ENCODE data around the gene GUCY1A2.

Gene GUCY1A2

DNA sequence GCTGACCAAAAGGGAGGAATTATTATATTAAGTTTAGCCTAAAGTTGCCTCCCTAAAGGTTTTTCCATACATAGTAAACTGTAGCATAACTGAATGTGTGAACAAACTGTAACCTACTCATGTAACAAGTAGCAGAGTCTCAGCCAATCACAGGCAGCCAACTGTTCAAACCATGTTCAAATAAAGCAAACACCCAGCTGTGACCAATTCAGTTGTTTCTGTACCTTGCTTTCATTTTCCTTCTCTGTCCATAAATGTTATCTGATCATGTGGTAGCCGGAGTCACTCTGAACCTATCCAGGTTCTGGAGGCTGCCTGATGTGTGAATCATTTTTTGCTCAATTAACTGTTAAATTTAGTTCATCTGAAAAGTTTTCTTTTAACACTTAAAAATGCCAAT, 373.5 kb downstream of the GUCY1A2 start:
- Mint-ChIP-seq H3K9me3 (peaks cover 8% of the 10 kb centered on the region), H3K27me3 (ENCODE audit: low read depth) (no peaks in the 10 kb centered on the region), H3K36me3 (ENCODE audit: low read depth) (no peaks in the 10 kb centered on the region), H3K4me1 (no peaks in the 10 kb centered on the region), H3K4me3 (no peak overlapping the region), H3K27ac (no peak overlapping the region)
- TF ChIP-seq, protein P1, sequence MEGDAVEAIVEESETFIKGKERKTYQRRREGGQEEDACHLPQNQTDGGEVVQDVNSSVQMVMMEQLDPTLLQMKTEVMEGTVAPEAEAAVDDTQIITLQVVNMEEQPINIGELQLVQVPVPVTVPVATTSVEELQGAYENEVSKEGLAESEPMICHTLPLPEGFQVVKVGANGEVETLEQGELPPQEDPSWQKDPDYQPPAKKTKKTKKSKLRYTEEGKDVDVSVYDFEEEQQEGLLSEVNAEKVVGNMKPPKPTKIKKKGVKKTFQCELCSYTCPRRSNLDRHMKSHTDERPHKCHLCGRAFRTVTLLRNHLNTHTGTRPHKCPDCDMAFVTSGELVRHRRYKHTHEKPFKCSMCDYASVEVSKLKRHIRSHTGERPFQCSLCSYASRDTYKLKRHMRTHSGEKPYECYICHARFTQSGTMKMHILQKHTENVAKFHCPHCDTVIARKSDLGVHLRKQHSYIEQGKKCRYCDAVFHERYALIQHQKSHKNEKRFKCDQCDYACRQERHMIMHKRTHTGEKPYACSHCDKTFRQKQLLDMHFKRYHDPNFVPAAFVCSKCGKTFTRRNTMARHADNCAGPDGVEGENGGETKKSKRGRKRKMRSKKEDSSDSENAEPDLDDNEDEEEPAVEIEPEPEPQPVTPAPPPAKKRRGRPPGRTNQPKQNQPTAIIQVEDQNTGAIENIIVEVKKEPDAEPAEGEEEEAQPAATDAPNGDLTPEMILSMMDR (IDR thresholded peaks at IDR 0.05; ENCODE audit: unreplicated experiment in 3 of 3) = no peak

- Mint-ChIP-seq H3K4me3 (no peak overlapping the region), H3K36me3 (ENCODE audit: low read depth) (no peaks in the 10 kb centered on the region), H3K4me1 (no peaks in the 10 kb centered on the region), H3K9me3 (peaks cover 14% of the 10 kb centered on the region), H3K27me3 (ENCODE audit: low read depth) (no peaks in the 10 kb centered on the region), H3K27ac (no peak overlapping the region)
- TF ChIP-seq, protein P1 (IDR thresholded peaks at IDR 0.05; ENCODE audit: unreplicated experiment in 3 of 3) = no peak
These were observed 375.9 kb downstream of the GUCY1A2 start for GRCh38 chr11:106642331-106642730.

GRCh38 chr11:106632283-106632682, 386.0 kb downstream of the GUCY1A2 start:
- Mint-ChIP-seq H3K36me3 (ENCODE audit: low read depth) (no peaks in the 10 kb centered on the region), H3K9me3 (peaks cover 7% of the 10 kb centered on the region), H3K4me3 (no peak overlapping the region), H3K27ac (no peak overlapping the region), H3K4me1 (no peaks in the 10 kb centered on the region), H3K27me3 (ENCODE audit: low read depth) (no peaks in the 10 kb centered on the region)
- TF ChIP-seq, protein P1 (IDR thresholded peaks at IDR 0.05; ENCODE audit: unreplicated experiment in 3 of 3) = no peak

GRCh38 chr11:106627694-106628093, 390.6 kb downstream of the GUCY1A2 start:
- Mint-ChIP-seq H3K27me3 (ENCODE audit: low read depth) (no peaks in the 10 kb centered on the region), H3K36me3 (ENCODE audit: low read depth) (no peaks in the 10 kb centered on the region), H3K4me1 (peaks cover 17% of the 10 kb centered on the region), H3K27ac (no peak overlapping the region), H3K9me3 (peaks cover 6% of the 10 kb centered on the region), H3K4me3 (no peak overlapping the region)
- TF ChIP-seq, protein P1 (IDR thresholded peaks at IDR 0.05; ENCODE audit: unreplicated experiment in 3 of 3) = no peak

GRCh38 chr11:106625566-106625965, 392.7 kb downstream of the GUCY1A2 start:
- peaks cover 26% of the 10 kb centered on the region for H3K4me1 Mint-ChIP-seq
- no peaks in the 10 kb centered on the region for H3K27me3 Mint-ChIP-seq (ENCODE audit: low read depth)
- TF ChIP-seq, protein P1 (IDR thresholded peaks at IDR 0.05; ENCODE audit: unreplicated experiment in 3 of 3) = no peak
- H3K9me3 Mint-ChIP-seq = peaks cover 6% of the 10 kb centered on the region
- H3K27ac Mint-ChIP-seq = peak overlapping the region; percentile 4 to 53 (median 45)
- no peaks in the 10 kb centered on the region for H3K36me3 Mint-ChIP-seq (ENCODE audit: low read depth)
- H3K4me3 Mint-ChIP-seq = no peak overlapping the region

DNA sequence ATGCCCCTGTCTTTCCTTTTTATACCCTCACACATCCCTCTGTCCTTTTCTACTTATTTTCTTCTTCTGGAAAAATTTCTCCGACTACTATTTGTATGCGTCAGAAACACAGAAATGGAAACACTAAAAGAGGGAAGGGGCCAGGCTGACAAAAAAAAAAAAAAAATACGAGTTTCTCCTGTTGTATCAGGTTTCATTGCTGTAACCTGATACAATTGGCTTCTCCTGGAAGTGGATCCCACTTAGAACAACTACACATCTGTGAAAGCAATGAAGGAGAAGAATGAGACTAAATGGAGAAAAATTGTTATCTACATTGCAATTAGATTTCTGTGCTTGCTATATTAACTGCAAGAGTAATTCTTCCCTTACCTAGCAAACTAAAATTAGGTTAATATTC, 393.9 kb downstream of the GUCY1A2 start:
- TF ChIP-seq, protein P1 (IDR thresholded peaks at IDR 0.05; ENCODE audit: unreplicated experiment in 3 of 3) = no peak
- Mint-ChIP-seq H3K4me3 (no peak overlapping the region), H3K9me3 (peaks cover 6% of the 10 kb centered on the region), H3K4me1 (peaks cover 26% of the 10 kb centered on the region), H3K27ac (peak overlapping the region in 1 of 3 experiments; percentile 35), H3K36me3 (ENCODE audit: low read depth) (no peaks in the 10 kb centered on the region), H3K27me3 (ENCODE audit: low read depth) (no peaks in the 10 kb centered on the region)

Measured in nephron (organoid).